Neural cell (in vitro differentiated cells): ENCODE measurements around the gene PRR5L. TPM values are rescaled to one million over a fixed set of nuclear protein-coding genes. Genes with fewer than 3 reads are reported as not detected.

Source experiments
- H2AFZ ChIP-seq: fragments of 200-600, 300-800 bp; sonication (generic), shearing (Covaris generic); 2 replicates; pipeline ENCODE4 v1.6.0; 2014; ENCODE audit warnings: low read depth, mild to moderate bottlenecking, antibody characterized with exemption, low read length, moderate library complexity
- H3F3A ChIP-seq: fragments of 200-600 bp; shearing (Covaris generic); 2 replicates; pipeline ENCODE4 v1.6.1; 2016; ENCODE audit warnings: mild to moderate bottlenecking, moderate library complexity, mixed read lengths, antibody characterized with exemption, low read length; ENCODE audit not compliant: insufficient read depth, poor library complexity, severe bottlenecking
- H3K27ac ChIP-seq: fragments of 200-600, 300-800 bp; sonication (generic), shearing (Covaris generic); 2 replicates; pipeline ENCODE4 v1.5.1; 2014; ENCODE audit warnings: mild to moderate bottlenecking, low read length, moderate library complexity
- H3K27me3 ChIP-seq: fragments of 300-800, 200-600 bp; sonication (generic), shearing (Covaris generic); 2 replicates; pipeline ENCODE4 v1.6.0; 2014; ENCODE audit warnings: mild to moderate bottlenecking, low read depth, low read length, moderate library complexity; ENCODE audit not compliant: insufficient read depth
- H3K36me3 ChIP-seq: fragments of 300-800, 200-600 bp; sonication (generic), shearing (Covaris generic); 2 replicates; pipeline ENCODE4 v1.5.1; 2014; ENCODE audit warnings: mild to moderate bottlenecking, antibody characterized with exemption, low read length, moderate library complexity; ENCODE audit not compliant: insufficient read depth
- H3K4me2 ChIP-seq: fragments of 300-800, 200-600 bp; sonication (generic), shearing (Covaris generic); 2 replicates; pipeline ENCODE4 v1.6.0; 2014; ENCODE audit warnings: mild to moderate bottlenecking, low read length
- H3K4me3 ChIP-seq: fragments of 300-800, 200-600 bp; sonication (generic), shearing (Covaris generic); 2 replicates; pipeline ENCODE4 v1.5.1; 2014; ENCODE audit warnings: mild to moderate bottlenecking, low read length, moderate library complexity
- H3K79me2 ChIP-seq: fragments of 200-600 bp; shearing (Covaris generic); replicated peaks from 2 replicates; pipeline ENCODE4 v1.6.0; 2014; ENCODE audit warnings: mild to moderate bottlenecking, low read length, moderate library complexity; ENCODE audit not compliant: insufficient read depth
- H3K9ac ChIP-seq: fragments of 300-800, 200-600 bp; sonication (generic), shearing (Covaris generic); 2 replicates; pipeline ENCODE4 v1.6.1; 2016; ENCODE audit warnings: mild to moderate bottlenecking, low read length, mixed read lengths
- H3K9me2 ChIP-seq: fragments of 200-600 bp; shearing (Covaris generic); 2 replicates; pipeline ENCODE4 v1.6.1; 2016; ENCODE audit warnings: mild to moderate bottlenecking, low read length, mixed read lengths; ENCODE audit not compliant: insufficient read depth
- H3K9me3 ChIP-seq: fragments of 200-600, 300-800 bp; sonication (generic), shearing (Covaris generic); 2 replicates; pipeline ENCODE4 v1.6.1; 2016; ENCODE audit warnings: mild to moderate bottlenecking, mixed run types, low read length, moderate library complexity, mixed read lengths
- H4K20me1 ChIP-seq: fragments of 200-600 bp; shearing (Covaris generic); 2 replicates; pipeline ENCODE4 v1.6.1; 2016; ENCODE audit warnings: mild to moderate bottlenecking, mixed run types; ENCODE audit not compliant: insufficient read depth
- EP300 ChIP-seq: fragments of 450-650 bp; conservative IDR thresholded peaks from 2 replicates; pipeline ENCODE4 v1.6.1; 2014; ENCODE audit warnings: antibody characterized with exemption, mild to moderate bottlenecking, moderate library complexity; ENCODE audit not compliant: poor library complexity, severe bottlenecking
- EZH2 ChIP-seq: fragments of 200-600, 300-800 bp; shearing (Covaris generic), sonication (generic); IDR thresholded peaks from 2 replicates; pipeline ENCODE4 v1.6.1; 2014; ENCODE audit warnings: antibody characterized with exemption, low read length, borderline replicate concordance, mild to moderate bottlenecking; ENCODE audit not compliant: insufficient read depth, poor library complexity, severe bottlenecking
- MXI1 ChIP-seq: fragments of 450-650 bp; conservative IDR thresholded peaks from 2 replicates; pipeline ENCODE4 v1.6.1; 2014; ENCODE audit warnings: antibody characterized with exemption, mild to moderate bottlenecking; ENCODE audit not compliant: poor library complexity, severe bottlenecking
- POLR2AphosphoS5 ChIP-seq: IDR thresholded peaks from 2 replicates; pipeline ENCODE4 v1.6.1; 2012
- RAD21 ChIP-seq: fragments of 450-650 bp; conservative IDR thresholded peaks from 2 replicates; pipeline ENCODE4 v1.6.1; 2014; ENCODE audit warnings: antibody characterized with exemption, mild to moderate bottlenecking, moderate library complexity
- SMC3 ChIP-seq: fragments of 450-650 bp; conservative IDR thresholded peaks from 2 replicates; pipeline ENCODE4 v1.6.1; 2014; ENCODE audit warnings: antibody characterized with exemption, mild to moderate bottlenecking, moderate library complexity; ENCODE audit not compliant: poor library complexity
- TAF1 ChIP-seq: IDR thresholded peaks from 2 replicates; pipeline ENCODE4 v1.6.1; 2012; ENCODE audit warnings: low read depth
- polyA plus RNA-seq: library from polyadenylated mRNA; depleted of rRNA; stranded (reverse); fragments of >200 nt; gene quantifications from 2 replicates; pipeline ENCODE4 v1.2.3, GENCODE V29; 2014
- TF ChIP-seq, protein P1 (sequence below): IDR thresholded peaks from 2 replicates; pipeline ENCODE4 v1.6.1; 2012; ENCODE audit warnings: borderline replicate concordance
- TF ChIP-seq, protein P2 (sequence below): fragments of 450-650 bp; IDR thresholded peaks from 2 replicates; pipeline ENCODE4 v1.5.1; 2014; ENCODE audit warnings: antibody characterized with exemption, mild to moderate bottlenecking, moderate library complexity; ENCODE audit not compliant: poor library complexity, severe bottlenecking

The PRR5L gene
- polyA plus RNA-seq, 1 donor from 2014 or later = 0.22 TPM

DNA sequence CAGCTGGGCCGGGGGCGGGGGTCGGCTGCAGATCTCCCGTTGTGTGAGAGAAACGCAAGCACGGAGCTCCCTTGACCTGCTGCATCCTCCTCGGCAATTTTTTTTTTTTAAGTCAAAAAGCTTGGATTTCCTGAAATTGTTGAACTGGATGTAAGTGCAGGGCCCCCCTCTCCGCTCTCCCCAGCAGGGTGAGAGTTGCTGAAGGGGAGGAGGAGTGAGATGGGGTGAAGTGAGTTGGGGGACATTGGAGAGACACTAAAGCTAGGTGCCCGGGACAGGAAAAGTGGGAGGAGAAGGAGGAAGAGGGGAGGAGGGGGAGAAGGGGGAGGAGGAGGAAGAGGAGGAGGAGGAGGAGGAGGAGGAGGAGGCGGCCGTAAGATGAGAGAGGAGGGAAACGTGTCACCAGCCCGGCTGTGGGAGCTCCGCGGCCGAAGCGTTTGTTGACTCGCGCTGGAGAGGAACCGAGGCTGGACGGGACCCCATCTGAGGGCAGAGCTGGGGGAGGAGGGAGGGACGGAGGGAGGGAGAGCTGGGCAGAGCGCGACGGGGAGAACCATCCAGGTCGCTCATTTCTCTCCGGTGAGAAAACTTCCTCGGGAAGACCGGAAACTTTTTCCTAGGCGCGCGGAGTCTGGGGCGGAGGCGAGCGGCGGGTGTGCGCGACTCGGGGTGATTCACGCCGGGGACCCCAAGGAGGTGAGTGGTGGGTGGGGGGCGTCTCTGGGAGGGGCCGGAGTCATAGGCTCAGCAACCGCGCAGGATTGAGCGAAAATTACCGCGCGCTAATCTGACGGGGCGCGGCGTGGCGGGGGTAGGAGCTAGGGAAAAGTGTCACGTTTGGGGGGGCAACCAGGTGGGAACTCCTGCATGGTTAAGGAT, 80.2 kb downstream of the PRR5L start:
- Histone ChIP-seq H3K4me3 (peak overlapping the region; percentile 73), H3K36me3 (no peaks in the 10 kb centered on the region), H3K4me2 (peak overlapping the region; percentile 53), H3K79me2 (no peaks in the 10 kb centered on the region), H3K27me3 (peaks cover 36% of the 10 kb centered on the region), H3K9me3 (no peaks in the 10 kb centered on the region), H2AFZ (no peak overlapping the region), H3F3A (no peaks in the 10 kb centered on the region), H3K27ac (no peak overlapping the region), H3K9ac (peak overlapping the region; percentile 24), H4K20me1 (no peaks in the 10 kb centered on the region), H3K9me2 (no peaks in the 10 kb centered on the region)
- peak; percentile 8 for TF ChIP-seq EZH2
- no peak for TF ChIP-seq SMC3

DNA sequence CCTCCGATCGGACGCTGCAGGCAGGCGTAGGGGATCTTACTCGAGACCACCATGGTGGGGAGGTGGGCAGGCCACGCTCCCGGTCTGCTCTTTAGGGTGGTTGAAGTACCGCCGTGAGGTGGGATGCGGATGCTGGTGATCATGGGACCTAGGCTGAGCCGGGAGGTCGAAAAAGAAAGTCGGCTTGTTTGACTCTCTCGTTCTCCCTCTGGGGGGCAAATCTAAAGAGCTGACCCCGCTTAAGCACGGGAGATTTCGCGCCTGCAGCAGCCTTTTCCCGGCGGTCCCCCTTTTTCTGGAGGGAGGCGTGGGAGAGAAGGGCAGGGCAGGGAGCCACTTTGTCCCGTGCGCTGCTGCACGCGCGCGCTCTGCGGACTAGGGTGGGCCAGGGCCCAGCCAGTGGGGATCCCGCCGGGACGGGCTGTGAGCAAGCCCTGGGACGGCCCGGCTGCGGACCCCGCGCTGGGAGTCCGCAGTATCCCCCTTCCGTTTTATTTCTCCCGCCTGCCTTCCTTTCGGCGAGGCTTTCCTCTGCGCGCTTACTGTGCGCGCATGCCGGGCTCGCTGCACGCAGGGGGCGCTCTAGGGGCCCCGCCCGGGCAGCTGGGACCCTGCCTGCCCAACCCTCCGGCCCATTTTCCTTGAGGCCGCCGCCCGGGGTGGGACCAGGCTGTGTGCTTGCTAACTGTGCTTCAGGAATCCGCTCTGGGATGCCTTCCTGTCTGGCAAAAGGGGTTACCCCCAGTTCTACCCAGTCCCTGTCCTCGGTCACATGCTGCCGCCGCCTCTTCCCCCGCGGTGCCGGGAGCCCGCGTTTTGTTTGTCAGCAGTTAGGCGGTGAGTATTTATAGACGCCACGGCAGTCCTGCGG, 81.0 kb downstream of the PRR5L start:
- Histone ChIP-seq H3K9me3 (no peaks in the 10 kb centered on the region), H3K27me3 (peaks cover 36% of the 10 kb centered on the region), H3K79me2 (no peaks in the 10 kb centered on the region), H3K4me2 (peak overlapping the region; percentile 53), H4K20me1 (no peaks in the 10 kb centered on the region), H3K27ac (no peak overlapping the region), H3K9ac (peak overlapping the region; percentile 24), H3F3A (no peaks in the 10 kb centered on the region), H2AFZ (no peak overlapping the region), H3K9me2 (no peaks in the 10 kb centered on the region), H3K4me3 (peak overlapping the region; percentile 73), H3K36me3 (no peaks in the 10 kb centered on the region)
- TF ChIP-seq POLR2AphosphoS5 (peak; percentile 32), MXI1 (no peak), EP300 (no peak), TAF1 (no peak), RAD21 (no peak), EZH2 (no peak)
- TF ChIP-seq, protein P1, sequence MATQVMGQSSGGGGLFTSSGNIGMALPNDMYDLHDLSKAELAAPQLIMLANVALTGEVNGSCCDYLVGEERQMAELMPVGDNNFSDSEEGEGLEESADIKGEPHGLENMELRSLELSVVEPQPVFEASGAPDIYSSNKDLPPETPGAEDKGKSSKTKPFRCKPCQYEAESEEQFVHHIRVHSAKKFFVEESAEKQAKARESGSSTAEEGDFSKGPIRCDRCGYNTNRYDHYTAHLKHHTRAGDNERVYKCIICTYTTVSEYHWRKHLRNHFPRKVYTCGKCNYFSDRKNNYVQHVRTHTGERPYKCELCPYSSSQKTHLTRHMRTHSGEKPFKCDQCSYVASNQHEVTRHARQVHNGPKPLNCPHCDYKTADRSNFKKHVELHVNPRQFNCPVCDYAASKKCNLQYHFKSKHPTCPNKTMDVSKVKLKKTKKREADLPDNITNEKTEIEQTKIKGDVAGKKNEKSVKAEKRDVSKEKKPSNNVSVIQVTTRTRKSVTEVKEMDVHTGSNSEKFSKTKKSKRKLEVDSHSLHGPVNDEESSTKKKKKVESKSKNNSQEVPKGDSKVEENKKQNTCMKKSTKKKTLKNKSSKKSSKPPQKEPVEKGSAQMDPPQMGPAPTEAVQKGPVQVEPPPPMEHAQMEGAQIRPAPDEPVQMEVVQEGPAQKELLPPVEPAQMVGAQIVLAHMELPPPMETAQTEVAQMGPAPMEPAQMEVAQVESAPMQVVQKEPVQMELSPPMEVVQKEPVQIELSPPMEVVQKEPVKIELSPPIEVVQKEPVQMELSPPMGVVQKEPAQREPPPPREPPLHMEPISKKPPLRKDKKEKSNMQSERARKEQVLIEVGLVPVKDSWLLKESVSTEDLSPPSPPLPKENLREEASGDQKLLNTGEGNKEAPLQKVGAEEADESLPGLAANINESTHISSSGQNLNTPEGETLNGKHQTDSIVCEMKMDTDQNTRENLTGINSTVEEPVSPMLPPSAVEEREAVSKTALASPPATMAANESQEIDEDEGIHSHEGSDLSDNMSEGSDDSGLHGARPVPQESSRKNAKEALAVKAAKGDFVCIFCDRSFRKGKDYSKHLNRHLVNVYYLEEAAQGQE = no peak
- TF ChIP-seq, protein P2, sequence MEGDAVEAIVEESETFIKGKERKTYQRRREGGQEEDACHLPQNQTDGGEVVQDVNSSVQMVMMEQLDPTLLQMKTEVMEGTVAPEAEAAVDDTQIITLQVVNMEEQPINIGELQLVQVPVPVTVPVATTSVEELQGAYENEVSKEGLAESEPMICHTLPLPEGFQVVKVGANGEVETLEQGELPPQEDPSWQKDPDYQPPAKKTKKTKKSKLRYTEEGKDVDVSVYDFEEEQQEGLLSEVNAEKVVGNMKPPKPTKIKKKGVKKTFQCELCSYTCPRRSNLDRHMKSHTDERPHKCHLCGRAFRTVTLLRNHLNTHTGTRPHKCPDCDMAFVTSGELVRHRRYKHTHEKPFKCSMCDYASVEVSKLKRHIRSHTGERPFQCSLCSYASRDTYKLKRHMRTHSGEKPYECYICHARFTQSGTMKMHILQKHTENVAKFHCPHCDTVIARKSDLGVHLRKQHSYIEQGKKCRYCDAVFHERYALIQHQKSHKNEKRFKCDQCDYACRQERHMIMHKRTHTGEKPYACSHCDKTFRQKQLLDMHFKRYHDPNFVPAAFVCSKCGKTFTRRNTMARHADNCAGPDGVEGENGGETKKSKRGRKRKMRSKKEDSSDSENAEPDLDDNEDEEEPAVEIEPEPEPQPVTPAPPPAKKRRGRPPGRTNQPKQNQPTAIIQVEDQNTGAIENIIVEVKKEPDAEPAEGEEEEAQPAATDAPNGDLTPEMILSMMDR = peak; percentile 66
